HUES6 (cell line): ENCODE data around the gene MYO18B.

Experiments used
- H3K27ac ChIP-seq: 2 replicates; pipeline ENCODE4 v1.7.0; 2013; ENCODE audit warnings: low read depth, mild to moderate bottlenecking, low read length, inconsistent platforms
- H3K27me3 ChIP-seq: 2 replicates; pipeline ENCODE4 v1.6.1; 2013; ENCODE audit warnings: low read length; ENCODE audit not compliant: control insufficient read depth, insufficient read depth
- H3K36me3 ChIP-seq: 2 replicates; pipeline ENCODE4 v1.6.1; 2013; ENCODE audit warnings: low read length; ENCODE audit not compliant: control insufficient read depth, insufficient read depth
- H3K4me1 ChIP-seq: 2 replicates; pipeline ENCODE4 v1.6.1; 2013; ENCODE audit warnings: low read length; ENCODE audit not compliant: control insufficient read depth, insufficient read depth
- H3K4me3 ChIP-seq: 2 replicates; pipeline ENCODE4 v1.5.1; 2013; ENCODE audit warnings: low read depth, low read length
- H3K9ac ChIP-seq: one replicate; pipeline ENCODE4 v1.6.1; 2013; ENCODE audit warnings: mild to moderate bottlenecking, low read length
- H3K9me3 ChIP-seq: 2 replicates; pipeline ENCODE4 v1.6.1; 2013; ENCODE audit warnings: low read depth, low read length; ENCODE audit not compliant: control insufficient read depth, insufficient read depth

MYO18B gene

GRCh38 chr22:25824828-25825423, 82.9 kb downstream of the MYO18B start:
- no peak overlapping the region for H3K4me3 ChIP-seq
- H3K27ac ChIP-seq: no peak overlapping the region
- peaks cover 16% of the 10 kb centered on the region for H3K9me3 ChIP-seq
- H3K4me1 ChIP-seq: no peaks in the 10 kb centered on the region
- H3K36me3 ChIP-seq: no peaks in the 10 kb centered on the region
- no peak overlapping the region for H3K9ac ChIP-seq
- H3K27me3 ChIP-seq: no peaks in the 10 kb centered on the region

GRCh38 chr22:25827415-25827814, 85.4 kb downstream of the MYO18B start:
- H3K27ac ChIP-seq: no peak overlapping the region
- H3K27me3 ChIP-seq: no peaks in the 10 kb centered on the region
- no peaks in the 10 kb centered on the region for H3K36me3 ChIP-seq
- H3K4me1 ChIP-seq: no peaks in the 10 kb centered on the region
- H3K4me3 ChIP-seq: no peak overlapping the region
- no peak overlapping the region for H3K9ac ChIP-seq
- peaks cover 7% of the 10 kb centered on the region for H3K9me3 ChIP-seq

- no peaks in the 10 kb centered on the region for H3K4me1 ChIP-seq
- no peak overlapping the region for H3K27ac ChIP-seq
- H3K27me3 ChIP-seq: no peaks in the 10 kb centered on the region
- H3K9ac ChIP-seq: no peak overlapping the region
- no peak overlapping the region for H3K4me3 ChIP-seq
- peaks cover 6% of the 10 kb centered on the region; the same call in 1 of the 2 replicates for H3K9me3 ChIP-seq
- H3K36me3 ChIP-seq: no peaks in the 10 kb centered on the region
Observed at GRCh38 chr22:25828422-25828821, 86.4 kb downstream of the MYO18B start.

DNA sequence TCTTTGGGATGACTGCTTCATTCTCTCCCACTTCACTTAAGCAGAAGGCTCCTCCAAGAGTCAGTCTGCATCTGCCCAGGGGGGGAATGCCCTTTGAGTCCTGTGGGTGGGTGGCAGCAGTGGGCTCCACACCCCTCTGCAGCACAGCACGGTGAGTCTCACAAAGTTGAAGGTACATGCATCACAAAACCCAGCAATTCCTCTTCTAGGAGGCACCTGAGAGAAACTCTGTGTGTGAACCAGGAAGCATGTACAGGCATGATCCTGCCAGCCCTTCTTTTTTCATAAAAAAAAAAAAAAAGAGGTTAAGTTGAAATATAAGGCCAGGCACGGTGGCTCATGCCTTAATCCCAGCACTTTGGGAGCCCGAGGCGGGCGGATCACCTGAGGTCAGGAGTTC, 87.2 kb downstream of the MYO18B start:
- Histone ChIP-seq H3K9me3 (peaks cover 6% of the 10 kb centered on the region; the same call in 1 of the 2 replicates), H3K4me1 (no peaks in the 10 kb centered on the region), H3K9ac (no peak overlapping the region), H3K27me3 (no peaks in the 10 kb centered on the region), H3K4me3 (no peak overlapping the region), H3K27ac (no peak overlapping the region), H3K36me3 (no peaks in the 10 kb centered on the region)

GRCh38 chr22:25829808-25830777, 88.1 kb downstream of the MYO18B start:
- no peak overlapping the region for H3K4me3 ChIP-seq
- H3K27ac ChIP-seq: no peak overlapping the region
- H3K4me1 ChIP-seq: no peaks in the 10 kb centered on the region
- peaks cover 6% of the 10 kb centered on the region; the same call in 1 of the 2 replicates for H3K9me3 ChIP-seq
- no peak overlapping the region for H3K9ac ChIP-seq
- H3K36me3 ChIP-seq: no peaks in the 10 kb centered on the region
- no peaks in the 10 kb centered on the region for H3K27me3 ChIP-seq

DNA sequence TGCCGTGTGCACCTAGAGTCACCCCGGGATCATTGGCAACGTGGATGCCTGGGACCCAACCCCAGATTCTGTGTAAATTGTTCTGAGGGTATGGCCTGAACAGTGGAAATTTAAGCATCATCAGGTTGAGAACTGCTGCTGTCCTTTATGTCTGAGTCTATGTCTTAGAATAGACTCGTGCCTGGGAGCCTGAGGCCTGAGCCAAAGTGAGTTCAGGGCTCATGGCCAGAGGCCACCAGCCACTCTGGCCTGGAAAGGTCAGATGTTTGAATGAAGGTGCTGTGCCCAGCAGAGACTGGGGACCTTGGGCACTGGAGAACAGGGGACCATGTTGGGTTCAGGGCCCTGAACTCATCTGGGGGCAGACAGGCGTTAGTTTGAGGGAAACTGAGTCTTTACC, 91.1 kb downstream of the MYO18B start:
- no peak overlapping the region for H3K4me3 ChIP-seq
- H3K9me3 ChIP-seq: peaks cover 6% of the 10 kb centered on the region; the same call in 1 of the 2 replicates
- no peaks in the 10 kb centered on the region for H3K27me3 ChIP-seq

GRCh38 chr22:25833676-25834075, 91.7 kb downstream of the MYO18B start:
- no peaks in the 10 kb centered on the region for H3K4me1 ChIP-seq
- no peaks in the 10 kb centered on the region for H3K27me3 ChIP-seq
- H3K4me3 ChIP-seq: no peak overlapping the region
- H3K27ac ChIP-seq: no peak overlapping the region
- H3K9ac ChIP-seq: no peak overlapping the region
- no peaks in the 10 kb centered on the region for H3K36me3 ChIP-seq
- peaks cover 6% of the 10 kb centered on the region; the same call in 1 of the 2 replicates for H3K9me3 ChIP-seq

More for the DNA sequence above, 91.1 kb downstream of the MYO18B start:
- H3K9ac ChIP-seq: no peak overlapping the region
- no peaks in the 10 kb centered on the region for H3K4me1 ChIP-seq
- no peak overlapping the region for H3K27ac ChIP-seq
- no peaks in the 10 kb centered on the region for H3K36me3 ChIP-seq

DNA sequence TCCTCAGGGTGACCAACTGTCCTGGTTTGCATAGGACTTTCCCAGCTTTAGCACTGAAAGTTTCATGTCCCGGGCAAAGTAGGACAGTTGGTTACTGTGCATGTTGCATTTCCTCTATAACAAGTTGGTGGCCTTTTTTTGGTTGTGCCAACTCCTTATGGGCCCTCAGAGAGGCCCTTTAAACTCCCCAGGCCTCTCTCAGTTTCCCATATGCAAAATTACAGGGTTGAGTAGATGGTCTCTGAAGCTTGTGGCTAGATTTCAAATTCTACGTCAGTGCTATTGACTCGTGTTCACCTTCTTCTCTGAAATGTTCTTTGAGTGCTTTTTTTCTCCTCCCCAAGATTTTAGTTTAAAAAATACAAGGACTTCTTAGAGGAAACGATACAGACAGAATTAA, 92.5 kb downstream of the MYO18B start:
- Histone ChIP-seq H3K4me1 (no peaks in the 10 kb centered on the region), H3K27ac (no peak overlapping the region), H3K9me3 (peaks cover 6% of the 10 kb centered on the region; the same call in 1 of the 2 replicates), H3K27me3 (no peaks in the 10 kb centered on the region), H3K9ac (no peak overlapping the region), H3K36me3 (no peaks in the 10 kb centered on the region), H3K4me3 (no peak overlapping the region)

GRCh38 chr22:25835348-25835747, 93.4 kb downstream of the MYO18B start:
- H3K36me3 ChIP-seq: no peaks in the 10 kb centered on the region
- no peaks in the 10 kb centered on the region for H3K4me1 ChIP-seq
- H3K9me3 ChIP-seq: peaks cover 3% of the 10 kb centered on the region; the same call in 1 of the 2 replicates
- no peaks in the 10 kb centered on the region for H3K27me3 ChIP-seq
- H3K27ac ChIP-seq: no peak overlapping the region
- no peak overlapping the region for H3K4me3 ChIP-seq
- no peak overlapping the region for H3K9ac ChIP-seq

DNA sequence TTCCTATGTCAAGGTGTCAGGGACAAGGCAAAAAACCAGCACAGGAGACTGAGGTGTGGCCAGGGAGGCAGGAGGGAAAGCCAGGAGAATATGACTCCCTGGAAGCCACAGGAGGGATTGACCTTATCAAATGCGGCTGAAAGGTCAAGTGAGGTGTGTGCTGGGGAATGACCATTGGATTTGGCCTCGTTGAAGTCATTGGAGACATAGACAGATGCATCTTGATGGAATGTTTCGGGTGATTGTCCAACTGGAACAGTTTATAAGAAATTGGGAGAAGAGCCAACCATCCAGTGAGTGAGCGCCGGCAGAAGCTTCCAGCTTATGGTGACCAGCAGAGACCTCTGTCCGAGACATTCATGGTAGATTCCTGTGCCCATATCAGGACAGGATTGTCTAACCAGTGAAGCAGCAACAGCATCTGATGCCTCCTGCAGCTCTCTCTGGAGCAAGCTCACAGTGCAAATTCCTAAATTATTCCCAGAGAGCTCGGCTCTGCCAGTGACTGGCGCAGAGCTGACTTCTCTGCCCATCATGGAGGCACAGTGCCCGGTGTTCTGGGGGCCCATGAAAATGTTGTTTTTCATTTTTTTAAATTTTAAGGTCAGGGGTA, 95.4 kb downstream of the MYO18B start:
- Histone ChIP-seq H3K4me3 (no peak overlapping the region), H3K27ac (no peak overlapping the region), H3K27me3 (no peaks in the 10 kb centered on the region), H3K4me1 (no peaks in the 10 kb centered on the region), H3K36me3 (no peaks in the 10 kb centered on the region), H3K9me3 (no peaks in the 10 kb centered on the region), H3K9ac (no peak overlapping the region)
